Measurements from ENCODE around the gene PGBD4. TPM values are rescaled to one million over a fixed set of nuclear protein-coding genes. Genes with fewer than 3 reads are reported as not detected.

The PGBD4 gene
- total and polyA plus RNA-seq, 10 donors, result 1.4 to 3.1 (median 1.8) TPM

DNA sequence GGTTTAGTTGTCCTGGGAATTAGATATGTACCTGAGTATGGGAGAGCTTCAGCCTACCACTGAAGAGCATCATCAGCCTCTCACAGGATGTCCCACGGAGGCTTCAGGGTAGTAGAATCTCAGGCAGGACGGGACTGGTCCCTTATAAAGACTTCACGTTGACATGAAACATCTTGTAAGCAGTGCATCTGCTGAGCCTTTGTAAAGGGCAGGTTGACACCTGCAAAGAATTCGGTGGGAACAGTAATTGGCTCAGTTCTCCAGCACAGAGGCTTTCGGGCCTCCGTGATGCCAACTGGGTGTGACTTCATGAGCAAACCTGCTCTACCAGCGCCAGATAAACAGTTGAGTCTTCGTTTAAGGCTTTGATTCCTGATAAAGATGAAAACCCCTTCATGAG is 35.9 kb upstream of the PGBD4 start:
- no peaks in the 10 kb centered on the region for H3K9me3 ChIP-seq
- H3K4me3 ChIP-seq, result no peak overlapping the region
- no peaks in the 10 kb centered on the region for H3K27me3 ChIP-seq (replicated peaks in 1 of 7)
- intact Hi-C loops (cut with DNase I; ENCODE audit: low total_unique reads), result no loop called here
- H3K36me3 ChIP-seq, result peaks cover 0 to 6% (median 0%) of the 10 kb centered on the region in 6 donors
- no peak for DNase-seq
- no peak overlapping the region for H3K27ac ChIP-seq
- WGBS, 5 donors, result 83 to 92% (median 89%) methylated on average over 8 of the region's 8 CpGs
- peaks cover 0 to 7% (median 5%) of the 10 kb centered on the region in 6 donors for H3K4me1 ChIP-seq
- TF ChIP-seq POLR2A (IDR thresholded peaks at IDR 0.05), result no peak
- TF ChIP-seq POLR2AphosphoS5 (IDR thresholded peaks at IDR 0.05), result no peak

DNA sequence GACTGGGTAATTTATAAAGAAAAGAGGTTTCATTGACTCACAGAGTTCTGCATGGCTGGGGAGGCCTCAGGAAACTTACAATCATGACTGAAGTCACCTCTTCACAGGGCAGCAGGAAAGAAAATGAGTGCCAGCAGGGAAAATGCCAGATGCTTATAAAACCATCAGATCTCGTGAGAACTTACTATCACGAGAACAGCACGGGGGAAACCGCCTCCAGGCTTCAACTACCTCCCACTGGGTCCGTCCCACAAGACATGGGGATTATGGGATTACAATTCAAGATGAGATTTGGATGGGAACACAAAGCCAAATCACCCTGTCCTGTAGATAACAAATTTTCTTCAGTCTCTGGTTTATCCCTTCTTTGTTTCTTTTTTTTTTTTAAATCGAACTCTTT is 31.9 kb upstream of the PGBD4 start:
- Histone ChIP-seq H3K27ac (no peak overlapping the region), H3K4me1 (no peaks in the 10 kb centered on the region), H3K4me3 (no peak overlapping the region), H3K27me3 (replicated peaks in 1 of 7) (no peaks in the 10 kb centered on the region), H3K36me3 (peaks cover 0 to 6% (median 0%) of the 10 kb centered on the region in 6 donors), H3K9me3 (peaks cover 0 to 8% (median 0%) of the 10 kb centered on the region in 8 donors)
- no peak for DNase-seq
- intact Hi-C loops (cut with DNase I; ENCODE audit: low total_unique reads), result no loop called here
- WGBS, 5 donors, result 82 to 94% (median 90%) methylated on average over 6 of the region's 6 CpGs
- TF ChIP-seq POLR2A (IDR thresholded peaks at IDR 0.05), result no peak
- TF ChIP-seq POLR2AphosphoS5 (IDR thresholded peaks at IDR 0.05), result no peak
- TF ChIP-seq, protein P1, sequence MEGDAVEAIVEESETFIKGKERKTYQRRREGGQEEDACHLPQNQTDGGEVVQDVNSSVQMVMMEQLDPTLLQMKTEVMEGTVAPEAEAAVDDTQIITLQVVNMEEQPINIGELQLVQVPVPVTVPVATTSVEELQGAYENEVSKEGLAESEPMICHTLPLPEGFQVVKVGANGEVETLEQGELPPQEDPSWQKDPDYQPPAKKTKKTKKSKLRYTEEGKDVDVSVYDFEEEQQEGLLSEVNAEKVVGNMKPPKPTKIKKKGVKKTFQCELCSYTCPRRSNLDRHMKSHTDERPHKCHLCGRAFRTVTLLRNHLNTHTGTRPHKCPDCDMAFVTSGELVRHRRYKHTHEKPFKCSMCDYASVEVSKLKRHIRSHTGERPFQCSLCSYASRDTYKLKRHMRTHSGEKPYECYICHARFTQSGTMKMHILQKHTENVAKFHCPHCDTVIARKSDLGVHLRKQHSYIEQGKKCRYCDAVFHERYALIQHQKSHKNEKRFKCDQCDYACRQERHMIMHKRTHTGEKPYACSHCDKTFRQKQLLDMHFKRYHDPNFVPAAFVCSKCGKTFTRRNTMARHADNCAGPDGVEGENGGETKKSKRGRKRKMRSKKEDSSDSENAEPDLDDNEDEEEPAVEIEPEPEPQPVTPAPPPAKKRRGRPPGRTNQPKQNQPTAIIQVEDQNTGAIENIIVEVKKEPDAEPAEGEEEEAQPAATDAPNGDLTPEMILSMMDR (IDR thresholded peaks at IDR 0.05 in 8 of 11, conservative IDR thresholded peaks at IDR 0.05 in 3 of 11), result no peak

DNA sequence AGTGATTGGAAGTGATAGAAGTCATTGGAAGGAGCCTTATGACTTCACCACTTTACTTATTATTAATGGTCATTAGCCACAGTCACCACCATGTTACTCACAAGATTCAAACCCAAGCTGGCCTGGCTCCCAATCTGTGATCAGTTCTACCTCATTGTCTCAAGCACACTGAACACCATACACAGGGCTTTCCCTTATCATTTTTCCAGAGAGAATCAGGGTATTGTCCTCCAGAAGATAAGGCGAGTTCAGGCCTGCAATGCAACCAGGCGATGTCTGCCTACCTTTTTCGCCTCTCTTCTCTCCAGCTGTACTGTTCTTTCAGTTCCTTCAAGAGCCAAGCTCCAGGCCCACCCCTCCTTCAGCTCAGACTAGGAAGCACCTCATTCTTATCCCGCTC is 25.1 kb upstream of the PGBD4 start:
- TF ChIP-seq, protein P1 (IDR thresholded peaks at IDR 0.05 in 8 of 11, conservative IDR thresholded peaks at IDR 0.05 in 3 of 11), result no peak
- TF ChIP-seq POLR2A (IDR thresholded peaks at IDR 0.05), result no peak
- no peak for TF ChIP-seq POLR2AphosphoS5 (IDR thresholded peaks at IDR 0.05)
- Histone ChIP-seq H3K27ac (no peak overlapping the region), H3K4me3 (no peak overlapping the region), H3K27me3 (replicated peaks in 1 of 7) (no peaks in the 10 kb centered on the region), H3K9me3 (peaks cover 0 to 11% (median 2%) of the 10 kb centered on the region in 8 donors), H3K36me3 (peaks cover 0 to 14% (median 1%) of the 10 kb centered on the region in 6 donors), H3K4me1 (no peaks in the 10 kb centered on the region)
- 91 to 99% (median 94%) methylated on average over 4 of the region's 4 CpGs for WGBS, 5 donors
- DNase-seq, result no peak
- intact Hi-C loops (cut with DNase I; ENCODE audit: low total_unique reads), result no loop called here

DNA sequence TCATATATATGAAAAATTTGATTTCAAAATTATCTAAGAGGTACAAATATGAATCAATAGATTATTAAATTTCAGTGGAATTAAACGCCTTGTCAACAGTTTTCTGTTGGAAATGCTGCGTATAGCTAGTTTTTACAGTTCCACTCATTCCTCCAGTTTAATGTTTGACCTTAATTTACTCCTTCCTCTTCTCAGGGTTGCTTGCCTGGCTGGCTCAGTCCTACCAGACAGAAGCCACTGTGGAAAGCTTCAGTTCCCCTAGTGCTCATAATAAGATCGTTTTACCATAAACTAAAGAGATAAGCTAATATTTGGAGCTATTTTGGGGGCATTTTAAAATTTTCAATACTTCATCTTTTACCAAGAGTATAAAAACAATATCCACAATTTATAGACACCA is 23.0 kb upstream of the PGBD4 start:
- no peak for DNase-seq
- Histone ChIP-seq H3K4me3 (no peak overlapping the region), H3K27me3 (replicated peaks in 1 of 7) (no peaks in the 10 kb centered on the region), H3K4me1 (no peaks in the 10 kb centered on the region), H3K36me3 (peaks cover 0 to 33% (median 13%) of the 10 kb centered on the region in 6 donors), H3K27ac (no peak overlapping the region), H3K9me3 (peaks cover 0 to 11% (median 2%) of the 10 kb centered on the region in 8 donors)
- WGBS, 5 donors, result 82 to 91% (median 83%) methylated on average over 3 of the region's 3 CpGs
- intact Hi-C loops (cut with DNase I; ENCODE audit: low total_unique reads), result no loop called here
- TF ChIP-seq POLR2AphosphoS5 (IDR thresholded peaks at IDR 0.05) (no peak), POLR2A (IDR thresholded peaks at IDR 0.05) (no peak)
- TF ChIP-seq, protein P1 (IDR thresholded peaks at IDR 0.05 in 8 of 11, conservative IDR thresholded peaks at IDR 0.05 in 3 of 11), result no peak

DNA sequence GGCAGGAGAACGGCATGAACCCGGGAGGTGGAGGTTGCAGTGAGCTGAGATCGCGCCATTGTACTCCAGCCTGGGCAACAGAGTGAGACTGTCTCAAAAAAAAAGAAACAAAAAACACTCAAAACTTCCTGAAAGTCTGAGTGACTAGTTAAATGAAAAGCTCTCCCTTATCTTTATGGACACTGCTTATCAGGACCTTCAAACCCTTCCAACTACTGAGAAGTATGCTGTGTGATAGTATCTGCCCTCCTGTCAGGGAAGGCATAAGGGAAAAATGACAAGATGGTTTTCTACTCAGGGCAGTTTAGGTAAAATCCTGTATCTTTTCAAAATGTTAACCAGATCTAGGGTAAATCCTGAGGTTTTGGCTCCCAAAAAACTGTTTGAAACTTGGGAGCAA is 22.0 kb upstream of the PGBD4 start:
- Histone ChIP-seq H3K4me3 (no peak overlapping the region), H3K36me3 (peaks cover 0 to 43% (median 20%) of the 10 kb centered on the region in 6 donors), H3K27ac (no peak overlapping the region), H3K4me1 (no peaks in the 10 kb centered on the region), H3K9me3 (peaks cover 0 to 7% (median 2%) of the 10 kb centered on the region in 8 donors), H3K27me3 (replicated peaks in 1 of 7) (no peaks in the 10 kb centered on the region)
- intact Hi-C loops (cut with DNase I; ENCODE audit: low total_unique reads), result no loop called here
- DNase-seq, result no peak
- TF ChIP-seq POLR2AphosphoS5 (IDR thresholded peaks at IDR 0.05), result no peak
- TF ChIP-seq, protein P1 (IDR thresholded peaks at IDR 0.05 in 8 of 11, conservative IDR thresholded peaks at IDR 0.05 in 3 of 11), result no peak
- no peak for TF ChIP-seq POLR2A (IDR thresholded peaks at IDR 0.05)
- WGBS, 5 donors, result 94 to 99% (median 95%) methylated on average over 4 of the region's 4 CpGs
